Right lung (tissue), 10 donors: ENCODE measurements around the gene POLR2F. TPM values are rescaled to one million over a fixed set of nuclear protein-coding genes. Genes with fewer than 3 reads are reported as not detected.

ENCODE experiments used
- DNase-seq, 2 donors: peaks; one replicate each; pipeline ENCODE4 v3.0.0-alpha.2; 2013
- long read RNA-seq, 8 donors: transcript quantifications; one replicate each; lab custom pipeline, GENCODE V29; 2026
- polyA plus RNA-seq, 5 donors: library from polyadenylated mRNA; unstranded; fragments of 120-200 nt; gene quantifications; one replicate each; pipeline versions ENCODE4 v1.2.1 to v1.2.3, GENCODE V29; 2013; ENCODE audit warnings: inconsistent platforms in 1 of 5, low replicate concordance in 1 of 5; ENCODE audit not compliant: insufficient read length in 5 of 5, insufficient read depth in 1 of 5

Gene POLR2F
- polyA plus RNA-seq: 10 to 100 TPM; 46.9 to 84.3 (median 53.9) TPM
- long read RNA-seq, donor 1, transcript POLR2F-205 (5 exons, 2,106 nt): major isoform, 76 of 109 reads
- long read RNA-seq, donor 1, partial matches to known transcripts: 21 of 109 reads
- long read RNA-seq, donor 1, other reads (novel, unspliced or antisense): 5 of 109 reads
- long read RNA-seq, donor 2, transcript POLR2F-205 (5 exons, 2,106 nt): major isoform, 45 of 49 reads
- long read RNA-seq, donor 2, partial matches to known transcripts: 0 of 49 reads
- long read RNA-seq, donor 2, other reads (novel, unspliced or antisense): 0 of 49 reads
- long read RNA-seq, donor 3, transcript POLR2F-205 (5 exons, 2,106 nt): major isoform, 59 of 78 reads
- long read RNA-seq, donor 3, partial matches to known transcripts: 12 of 78 reads
- long read RNA-seq, donor 3, other reads (novel, unspliced or antisense): 0 of 78 reads
- long read RNA-seq, donor 4, transcript POLR2F-205 (5 exons, 2,106 nt): major isoform, 32 of 48 reads
- long read RNA-seq, donor 4, partial matches to known transcripts: 5 of 48 reads
- long read RNA-seq, donor 4, other reads (novel, unspliced or antisense): 6 of 48 reads
- long read RNA-seq, donor 5, transcript POLR2F-205 (5 exons, 2,106 nt): major isoform, 85 of 94 reads
- long read RNA-seq, donor 5, partial matches to known transcripts: 6 of 94 reads
- long read RNA-seq, donor 5, other reads (novel, unspliced or antisense): 0 of 94 reads
- long read RNA-seq, donor 6, transcript POLR2F-205 (5 exons, 2,106 nt): major isoform, 68 of 85 reads
- long read RNA-seq, donor 6, partial matches to known transcripts: 6 of 85 reads
- long read RNA-seq, donor 6, other reads (novel, unspliced or antisense): 0 of 85 reads
- long read RNA-seq, donor 7, transcript POLR2F-205 (5 exons, 2,106 nt): major isoform, 47 of 57 reads
- long read RNA-seq, donor 7, partial matches to known transcripts: 0 of 57 reads
- long read RNA-seq, donor 7, other reads (novel, unspliced or antisense): 5 of 57 reads
- long read RNA-seq, donor 8, transcript POLR2F-205 (5 exons, 2,106 nt): major isoform, 25 of 31 reads
- long read RNA-seq, donor 8, partial matches to known transcripts: 5 of 31 reads
- long read RNA-seq, donor 8, other reads (novel, unspliced or antisense): 0 of 31 reads

GRCh38 chr22:37953437-37954179 lies at the start of gene POLR2F, which contains the start of gene C22orf23:
Gene POLR2F (plus strand): TSS chr22:37953699. CDS start chr22:37953788, 89 bp downstream.
Gene C22orf23 (minus strand): TSS chr22:37953601. CDS start chr22:37953149, 452 bp downstream.
- DNase-seq: peak; percentile 93 to 97

DNA sequence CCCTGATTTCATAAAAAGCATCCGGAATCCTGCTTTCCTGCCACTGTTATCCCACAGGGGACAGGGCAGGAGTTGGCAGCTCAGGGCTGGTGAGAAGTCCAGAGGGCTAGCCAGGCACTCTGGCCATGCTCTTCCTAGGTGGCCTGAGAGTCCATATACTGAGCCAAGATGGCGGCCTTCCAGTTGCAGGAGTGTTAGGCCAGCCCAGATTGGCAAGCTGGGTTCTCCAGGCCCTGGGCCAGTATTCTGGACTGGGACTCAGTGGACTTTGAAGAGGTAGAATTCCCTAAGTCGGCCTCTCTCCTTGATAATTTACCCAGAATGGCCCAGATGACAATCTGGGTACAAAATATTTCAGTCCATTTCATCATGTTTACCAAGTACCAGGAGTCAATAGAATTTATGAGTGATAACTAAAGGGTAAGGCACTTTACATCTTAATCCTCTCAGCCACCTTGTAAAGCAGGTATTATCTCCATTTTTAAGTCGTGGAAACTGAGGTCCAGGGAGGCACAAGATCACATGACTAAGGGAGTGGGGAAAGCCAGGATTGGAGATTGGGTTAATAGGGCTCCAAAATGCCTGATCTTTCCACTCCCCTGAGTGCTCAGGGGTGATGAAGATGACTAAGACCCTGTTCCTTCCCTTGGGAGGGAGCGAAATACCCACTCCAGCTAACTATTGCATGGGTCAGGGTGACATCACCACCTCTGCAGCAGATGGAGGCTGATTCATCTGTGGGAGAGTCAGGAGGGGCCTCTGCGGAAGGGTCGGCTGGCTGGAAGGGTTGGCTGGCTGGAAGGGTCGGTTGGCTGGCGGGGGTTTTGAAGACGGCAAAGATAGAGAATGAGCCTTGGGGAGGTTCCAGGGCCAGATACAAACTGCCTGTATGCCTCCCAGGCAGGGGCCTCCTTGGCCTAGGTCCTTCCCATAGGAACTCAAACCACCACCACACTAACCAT lies 48.6 kb upstream of the POLR2F start:
- no peak for DNase-seq

DNA sequence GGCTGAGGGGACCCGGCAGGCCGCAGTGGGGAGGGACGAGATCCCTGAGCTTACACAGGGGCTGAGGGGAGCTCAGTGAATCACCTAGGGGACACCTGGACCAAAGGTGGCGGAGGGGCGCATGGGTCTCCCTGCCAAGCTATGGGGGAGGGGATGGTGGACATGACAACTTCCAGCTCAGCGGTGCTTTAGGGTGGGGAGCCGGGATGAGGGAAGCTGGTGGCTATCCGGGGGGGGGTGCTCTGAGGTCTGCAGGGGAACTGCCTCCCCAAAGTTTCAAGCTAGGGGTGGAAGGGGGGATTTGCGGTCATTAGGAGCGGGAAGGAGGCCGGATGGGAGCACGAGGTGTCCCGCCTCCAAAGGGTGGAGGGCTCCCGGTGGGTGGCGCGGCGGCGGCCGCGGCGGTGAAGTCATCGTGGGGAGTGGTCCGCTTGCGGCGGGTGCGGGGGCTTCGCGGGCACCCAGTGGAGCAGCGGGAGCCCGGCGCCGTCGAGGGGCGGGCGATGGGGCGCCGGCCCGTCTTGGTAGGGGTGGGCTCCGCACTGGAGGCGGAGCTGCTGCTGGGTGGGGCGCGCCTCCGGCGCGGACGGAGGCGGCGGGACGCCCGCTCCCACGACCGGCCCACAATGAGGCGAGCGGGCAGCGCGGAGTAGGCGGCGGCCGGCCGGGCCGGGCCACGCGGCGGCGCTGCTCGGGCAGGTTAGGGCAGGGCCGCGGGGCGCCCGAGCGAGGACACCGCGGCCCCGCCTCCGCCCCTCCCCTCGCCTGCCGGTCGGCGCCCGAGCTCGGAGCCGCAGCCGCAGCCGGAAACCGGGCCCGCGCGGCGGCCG lies 47.8 kb upstream of the POLR2F start, which contains the start of gene MICALL1:
MICALL1 (plus strand) TSS at position 764 of the 830 bp plus-strand sequence. CDS start 126 bp downstream, outside the sequence.
- peak in 1 of 2 donors; percentile 45 for DNase-seq

DNA sequence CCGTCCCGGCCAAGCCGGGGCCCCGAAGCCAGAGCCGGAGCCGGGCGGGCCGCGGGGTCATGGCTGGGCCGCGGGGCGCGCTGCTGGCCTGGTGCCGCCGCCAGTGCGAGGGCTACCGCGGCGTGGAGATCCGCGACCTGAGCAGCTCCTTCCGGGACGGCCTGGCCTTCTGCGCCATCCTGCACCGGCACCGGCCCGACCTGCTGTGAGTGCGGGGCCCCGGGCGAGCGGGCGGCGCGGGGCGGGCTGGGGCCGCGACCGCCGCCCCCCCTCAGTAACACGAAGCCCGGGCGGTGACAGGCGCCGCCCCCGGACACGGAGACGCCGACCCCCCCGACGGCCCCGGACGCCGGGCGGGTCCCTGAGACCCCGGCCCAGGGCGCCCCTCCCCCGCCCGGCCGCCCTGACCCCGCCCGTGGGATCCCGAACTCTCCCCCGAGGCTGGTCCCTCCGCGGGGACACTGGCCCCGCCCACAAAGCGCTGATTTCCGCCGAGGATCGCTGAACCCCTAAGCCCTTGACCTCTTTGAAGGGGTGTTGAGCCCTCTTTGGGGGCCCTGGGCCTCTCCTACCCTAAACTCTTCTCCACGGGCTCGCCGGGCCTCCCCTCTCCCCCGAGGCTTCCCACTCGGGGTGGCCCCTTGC lies 47.0 kb upstream of the POLR2F start:
- no peak for DNase-seq

DNA sequence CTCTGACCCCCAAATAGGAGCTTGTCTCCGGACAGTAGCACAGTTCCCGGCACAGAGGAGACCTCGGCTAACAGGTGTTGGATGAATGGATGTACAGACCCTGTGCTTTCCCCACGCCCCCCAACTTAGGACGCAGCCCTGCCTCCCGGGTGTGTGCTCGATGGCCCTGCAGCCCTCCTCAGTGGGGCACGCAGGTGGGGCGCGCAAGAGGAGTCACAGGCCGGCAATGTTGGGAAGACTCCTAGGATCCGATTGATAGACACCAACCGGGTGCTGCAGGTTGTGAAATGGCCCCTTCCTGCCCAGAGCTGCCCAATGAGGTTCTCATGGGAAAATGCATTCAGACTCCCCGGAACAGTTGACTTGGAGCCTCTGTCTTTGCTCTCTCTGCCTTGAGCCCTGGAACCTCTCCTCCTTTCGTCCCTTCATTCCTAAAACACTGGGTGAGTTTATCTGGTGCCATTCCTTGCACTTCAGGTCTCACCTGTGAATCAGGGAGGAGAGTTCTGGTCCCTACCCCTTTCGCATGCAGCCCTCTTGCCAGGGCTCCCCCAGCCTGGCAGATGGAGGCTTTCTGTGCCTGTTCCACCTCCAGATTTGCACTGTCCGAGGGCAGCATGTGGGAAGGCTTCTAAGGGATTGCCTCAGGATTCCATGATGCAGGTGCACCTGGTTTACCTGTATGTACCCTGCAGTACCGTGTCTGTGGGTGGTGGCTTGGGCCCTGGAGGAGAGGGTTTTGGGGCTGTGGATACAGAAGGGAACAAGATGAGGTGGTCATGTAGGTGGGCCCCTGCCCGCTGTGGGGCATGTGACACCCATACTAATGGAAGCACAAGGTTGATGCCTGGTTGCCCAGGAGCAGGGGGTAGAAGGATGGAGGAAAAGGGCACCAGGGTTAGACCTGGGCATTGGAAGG lies 46.2 kb upstream of the POLR2F start:
- DNase-seq: no peak

DNA sequence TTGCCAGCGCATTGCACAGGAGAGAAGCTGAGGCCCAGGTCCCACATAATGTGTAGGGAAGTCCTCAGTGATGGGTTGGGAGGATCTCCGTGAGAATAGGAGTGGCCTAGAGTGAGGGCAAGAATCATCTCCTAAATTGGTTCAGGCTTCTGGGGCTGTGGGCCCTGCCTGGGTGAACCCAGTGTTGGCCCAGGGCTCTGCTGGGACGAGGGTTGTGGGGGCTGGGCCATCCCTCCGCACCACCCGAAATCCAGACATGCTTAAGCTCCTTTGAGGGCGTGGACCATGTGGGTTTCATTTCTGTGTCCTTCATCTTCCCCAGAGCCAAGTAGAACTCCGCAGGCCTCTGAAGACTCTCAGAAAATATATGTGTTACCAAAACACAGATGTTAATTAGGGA lies 43.7 kb upstream of the POLR2F start:
- no peak for DNase-seq

DNA sequence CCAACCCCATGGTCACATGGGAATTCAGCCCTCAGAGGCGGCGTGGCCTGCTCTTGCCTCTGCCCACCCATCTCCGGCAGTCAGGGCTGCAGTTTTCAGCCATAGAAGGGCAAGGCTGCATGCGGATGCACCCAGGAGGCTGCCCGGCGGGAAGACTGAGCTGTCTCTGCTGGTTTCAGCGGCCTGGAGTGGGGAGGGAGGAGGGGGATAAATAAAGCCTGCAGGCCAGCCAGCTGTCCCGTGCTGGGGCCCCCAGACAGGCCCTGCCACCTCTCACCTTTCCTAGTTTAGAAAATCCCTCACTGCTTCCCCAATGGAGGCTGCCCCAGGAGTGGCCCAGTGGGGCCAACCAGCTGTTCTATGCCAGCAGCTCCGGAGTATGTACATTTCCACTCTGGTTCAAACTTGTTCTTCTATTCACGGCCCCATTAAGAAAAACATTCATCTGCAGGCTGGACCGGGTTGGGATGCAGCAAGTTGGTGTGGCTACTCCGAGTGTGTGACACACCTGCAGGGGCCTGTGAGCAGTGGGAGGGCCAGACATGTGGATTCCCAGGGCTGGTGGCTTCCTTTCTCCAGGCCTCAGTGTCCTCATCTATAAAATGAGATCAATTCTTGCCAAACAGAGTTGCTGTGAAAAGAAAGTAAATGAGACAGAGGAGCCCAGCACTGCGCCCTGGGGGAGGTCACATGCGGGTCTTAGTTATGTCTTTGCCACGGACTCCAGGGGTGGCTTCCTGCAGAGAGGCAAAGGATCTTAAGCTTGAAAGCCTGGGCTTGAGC lies 42.4 kb upstream of the POLR2F start:
- no peak for DNase-seq

DNA sequence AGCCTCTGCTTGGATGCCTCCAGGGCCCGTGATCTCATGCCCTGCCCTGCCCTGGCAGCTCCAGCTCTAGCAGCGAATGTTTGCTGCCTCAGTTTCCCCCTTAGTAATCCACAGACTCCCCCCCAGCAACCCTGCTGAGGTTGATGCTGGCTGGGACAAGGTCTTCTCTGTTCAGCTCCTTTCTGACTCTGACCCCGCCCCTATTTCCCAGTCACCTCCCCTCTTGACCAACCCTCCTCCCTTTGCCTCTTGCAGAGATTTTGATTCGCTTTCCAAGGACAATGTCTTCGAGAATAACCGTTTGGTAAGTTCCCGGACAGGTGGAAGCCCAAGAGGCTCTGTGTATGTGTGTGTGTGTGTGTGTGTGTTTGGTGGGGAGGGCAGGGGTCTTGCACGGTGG lies 41.8 kb upstream of the POLR2F start:
- DNase-seq: no peak

GRCh38 chr22:37912171-37912570 lies 41.3 kb upstream of the POLR2F start:
- no peak for DNase-seq

GRCh38 chr22:37913233-37913721 lies 40.2 kb upstream of the POLR2F start:
- no peak for DNase-seq

- no peak for DNase-seq
Measured at GRCh38 chr22:37916311-37916710, 37.2 kb upstream of the POLR2F start.

DNA sequence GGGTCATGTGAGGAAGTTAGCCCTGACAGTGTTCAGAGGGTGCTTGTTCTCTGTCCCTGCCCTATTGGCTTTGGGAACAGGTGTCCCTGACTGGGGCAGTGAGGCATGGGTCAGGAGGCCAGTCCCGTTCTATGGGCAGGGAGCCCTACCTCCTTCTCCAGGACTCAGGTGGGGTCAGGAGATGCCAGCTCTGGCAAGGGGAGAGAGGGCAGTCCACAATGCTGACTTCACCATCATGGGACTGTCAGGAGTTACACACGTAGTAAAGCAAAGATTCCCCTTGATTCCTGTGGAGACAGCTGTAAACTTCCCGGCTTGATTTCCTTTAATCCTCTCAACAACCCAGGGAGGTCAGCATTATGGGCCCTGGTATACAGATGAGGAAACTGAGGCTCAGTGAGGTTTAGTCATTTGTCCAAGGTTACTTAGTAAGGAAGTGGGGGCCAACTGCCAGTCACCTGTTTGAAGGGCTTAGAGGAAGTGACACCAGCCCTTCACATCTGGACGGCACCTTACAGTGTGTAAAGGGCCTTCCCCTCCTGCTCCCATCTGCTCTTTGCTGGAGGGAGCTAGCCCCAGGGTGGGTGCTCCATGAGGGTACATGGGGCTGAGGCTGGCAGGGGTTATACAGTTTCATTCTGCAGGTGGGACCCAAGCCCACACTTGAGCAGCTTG lies 35.5 kb upstream of the POLR2F start:
- no peak for DNase-seq

- DNase-seq: no peak
Measured at GRCh38 chr22:37918580-37919270, 34.8 kb upstream of the POLR2F start.

DNA sequence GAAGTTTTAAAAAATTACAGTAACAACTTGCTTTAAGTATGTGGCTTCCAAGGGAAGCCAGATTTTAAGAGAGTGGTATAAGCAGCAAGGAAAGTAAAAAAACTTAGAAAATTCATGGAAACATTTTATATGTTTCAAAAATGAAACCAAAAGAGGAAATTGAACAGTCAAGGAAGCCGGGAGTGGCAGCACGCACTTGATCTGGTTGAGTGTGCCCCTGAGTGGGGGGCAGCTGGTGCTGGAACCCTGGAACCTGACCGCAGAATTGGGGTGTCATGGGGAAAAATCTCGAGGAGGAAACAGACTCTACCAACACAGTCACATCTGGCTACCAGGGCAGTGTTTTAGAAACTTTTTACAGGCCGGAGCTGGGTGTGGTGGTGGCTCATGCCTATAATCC lies 33.4 kb upstream of the POLR2F start:
- DNase-seq: no peak

DNA sequence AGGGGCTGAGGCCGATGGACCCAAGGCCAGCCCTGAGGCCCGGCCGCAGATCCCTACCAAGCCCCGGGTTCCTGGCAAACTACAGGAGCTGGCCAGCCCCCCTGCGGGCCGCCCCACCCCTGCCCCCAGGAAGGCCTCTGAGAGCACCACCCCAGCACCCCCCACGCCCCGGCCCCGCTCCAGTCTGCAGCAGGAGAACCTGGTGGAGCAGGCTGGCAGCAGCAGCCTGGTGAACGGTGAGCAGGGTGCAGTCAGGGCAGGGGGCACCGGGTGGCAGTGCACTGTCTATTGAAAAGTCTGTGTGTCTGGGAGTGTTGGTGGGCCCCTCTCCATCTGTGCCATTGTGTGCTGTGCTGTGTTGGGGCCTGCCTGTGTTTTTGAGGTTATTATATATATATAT lies 31.3 kb upstream of the POLR2F start:
- no peak for DNase-seq
